SK-N-SH treated with all-trans-retinoic acid at 6 μM for 48 hours (cell line): ENCODE measurements around the gene SLC6A3.

ENCODE experiments used
- ATAC-seq: fragments of 200-7000 bp; cut with Tn5 transposase; 3 replicates; pipeline ENCODE4 v1.9.1; 2020; ENCODE audit warnings: mild to moderate bottlenecking, moderate library complexity
- ARNTL ChIP-seq: fragments of 450-650 bp; formaldehyde crosslinking; IDR thresholded peaks from 2 replicates; pipeline ENCODE4 v1.5.0; 2020; ENCODE audit warnings: low read depth, mild to moderate bottlenecking, moderate library complexity, borderline replicate concordance
- BACH2 ChIP-seq: fragments of 250-450 bp; sonication (Bioruptor Pico); IDR thresholded peaks from 2 replicates; pipeline ENCODE4 v1.9.0; 2021; ENCODE audit warnings: mild to moderate bottlenecking, borderline replicate concordance
- CSDC2 ChIP-seq: fragments of 250-450 bp; sonication (Bioruptor Pico); IDR thresholded peaks from 2 replicates; pipeline ENCODE4 v1.5.0; 2020; ENCODE audit warnings: mild to moderate bottlenecking, moderate library complexity
- GLIS3 ChIP-seq: fragments of 250-450 bp; sonication (Bioruptor Pico); IDR thresholded peaks from 2 replicates; pipeline ENCODE4 v1.5.0; 2020; ENCODE audit warnings: mild to moderate bottlenecking, moderate library complexity
- ISL1 ChIP-seq: fragments of 250-450 bp; sonication (Bioruptor Pico); IDR thresholded peaks from 2 replicates; pipeline ENCODE4 v2.1.2; 2022; ENCODE audit warnings: mild to moderate bottlenecking, moderate library complexity
- OSR1 ChIP-seq: fragments of 250-450 bp; sonication (Bioruptor Pico); IDR thresholded peaks from 2 replicates; pipeline ENCODE4 v1.8.0; 2022; ENCODE audit warnings: moderate library complexity, mild to moderate bottlenecking, inconsistent platforms
- POU6F1 ChIP-seq: fragments of 250-450 bp; sonication (Bioruptor Pico); IDR thresholded peaks from 2 replicates; pipeline ENCODE4 v1.8.0; 2021; ENCODE audit warnings: low read depth, mild to moderate bottlenecking, moderate library complexity, borderline replicate concordance
- PPARA ChIP-seq: fragments of 250-450 bp; sonication (Bioruptor Pico); IDR thresholded peaks from 2 replicates; pipeline ENCODE4 v1.5.0; 2020; ENCODE audit warnings: mild to moderate bottlenecking, borderline replicate concordance
- RARB ChIP-seq: fragments of 250-450 bp; sonication (Bioruptor Pico); IDR thresholded peaks from 2 replicates; pipeline ENCODE4 v1.8.0; 2021; ENCODE audit warnings: mild to moderate bottlenecking, moderate library complexity
- SNAI2 ChIP-seq: fragments of 250-450 bp; sonication (Bioruptor Pico); IDR thresholded peaks from 2 replicates; pipeline ENCODE4 v1.5.0; 2020; ENCODE audit warnings: mild to moderate bottlenecking, moderate library complexity
- TCF4 ChIP-seq: fragments of 250-450 bp; sonication (Bioruptor Pico); IDR thresholded peaks from 2 replicates; pipeline ENCODE4 v1.8.0; 2021; ENCODE audit warnings: mild to moderate bottlenecking, moderate library complexity, borderline replicate concordance
- TOX ChIP-seq: fragments of 250-450 bp; sonication (Bioruptor Pico); IDR thresholded peaks from 2 replicates; pipeline ENCODE4 v1.8.0; 2021; ENCODE audit warnings: mild to moderate bottlenecking, moderate library complexity, borderline replicate concordance
- TSHZ2 ChIP-seq: fragments of 250-450 bp; sonication (Bioruptor Pico); IDR thresholded peaks from 2 replicates; pipeline ENCODE4 v1.5.0; 2020; ENCODE audit warnings: mild to moderate bottlenecking, moderate library complexity
- ZC3H10 ChIP-seq: fragments of 250-450 bp; sonication (Bioruptor Pico); IDR thresholded peaks from 2 replicates; pipeline ENCODE4 v1.5.1; 2021; ENCODE audit warnings: mild to moderate bottlenecking, moderate library complexity
- ZFP3 ChIP-seq: fragments of 250-450 bp; sonication (Bioruptor Pico); IDR thresholded peaks from 2 replicates; pipeline ENCODE4 v1.5.0; 2020; ENCODE audit warnings: mild to moderate bottlenecking, moderate library complexity
- ZFP30 ChIP-seq: fragments of 450-650 bp; formaldehyde crosslinking; IDR thresholded peaks from 2 replicates; pipeline ENCODE4 v1.5.0; 2022; ENCODE audit warnings: mild to moderate bottlenecking, moderate library complexity
- ZNF70 ChIP-seq: fragments of 450-650 bp; formaldehyde crosslinking; IDR thresholded peaks from 2 replicates; pipeline ENCODE4 v1.5.0; 2020; ENCODE audit warnings: mild to moderate bottlenecking, moderate library complexity
- ZNF8 ChIP-seq: fragments of 450-650 bp; formaldehyde crosslinking; IDR thresholded peaks from 2 replicates; pipeline ENCODE4 v1.5.0; 2020; ENCODE audit warnings: mild to moderate bottlenecking, moderate library complexity
- TF ChIP-seq, protein P1 (sequence below): fragments of 250-450 bp; sonication (Bioruptor Pico); IDR thresholded peaks from 2 replicates; pipeline ENCODE4 v1.8.0; 2020; ENCODE audit warnings: mild to moderate bottlenecking, moderate library complexity, borderline replicate concordance
- TF ChIP-seq, protein P2 (sequence below): fragments of 250-450 bp; sonication (Bioruptor Pico); IDR thresholded peaks from 2 replicates; pipeline ENCODE4 v1.5.1; 2021; ENCODE audit warnings: mild to moderate bottlenecking, moderate library complexity

Gene SLC6A3

GRCh38 chr5:1376981-1377380 lies 68.3 kb downstream of the SLC6A3 start:
- TF ChIP-seq ZFP30 (CRISPR knock-in tag) (no peak), SNAI2 (CRISPR knock-in tag) (no peak), BACH2 (CRISPR knock-in tag) (no peak), OSR1 (CRISPR knock-in tag) (no peak), ARNTL (no peak), ISL1 (CRISPR knock-in tag) (no peak), ZFP3 (CRISPR knock-in tag) (no peak), TSHZ2 (CRISPR knock-in tag) (no peak), CSDC2 (CRISPR knock-in tag) (no peak), ZC3H10 (no peak), PPARA (CRISPR knock-in tag) (no peak), GLIS3 (CRISPR knock-in tag) (no peak), ZNF70 (CRISPR knock-in tag) (no peak), RARB (CRISPR knock-in tag) (no peak), ZNF8 (CRISPR knock-in tag) (no peak), TOX (CRISPR knock-in tag) (no peak)
- TF ChIP-seq, protein P1, sequence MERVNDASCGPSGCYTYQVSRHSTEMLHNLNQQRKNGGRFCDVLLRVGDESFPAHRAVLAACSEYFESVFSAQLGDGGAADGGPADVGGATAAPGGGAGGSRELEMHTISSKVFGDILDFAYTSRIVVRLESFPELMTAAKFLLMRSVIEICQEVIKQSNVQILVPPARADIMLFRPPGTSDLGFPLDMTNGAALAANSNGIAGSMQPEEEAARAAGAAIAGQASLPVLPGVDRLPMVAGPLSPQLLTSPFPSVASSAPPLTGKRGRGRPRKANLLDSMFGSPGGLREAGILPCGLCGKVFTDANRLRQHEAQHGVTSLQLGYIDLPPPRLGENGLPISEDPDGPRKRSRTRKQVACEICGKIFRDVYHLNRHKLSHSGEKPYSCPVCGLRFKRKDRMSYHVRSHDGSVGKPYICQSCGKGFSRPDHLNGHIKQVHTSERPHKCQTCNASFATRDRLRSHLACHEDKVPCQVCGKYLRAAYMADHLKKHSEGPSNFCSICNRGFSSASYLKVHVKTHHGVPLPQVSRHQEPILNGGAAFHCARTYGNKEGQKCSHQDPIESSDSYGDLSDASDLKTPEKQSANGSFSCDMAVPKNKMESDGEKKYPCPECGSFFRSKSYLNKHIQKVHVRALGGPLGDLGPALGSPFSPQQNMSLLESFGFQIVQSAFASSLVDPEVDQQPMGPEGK (CRISPR knock-in tag) = no peak
- TF ChIP-seq, protein P2, sequence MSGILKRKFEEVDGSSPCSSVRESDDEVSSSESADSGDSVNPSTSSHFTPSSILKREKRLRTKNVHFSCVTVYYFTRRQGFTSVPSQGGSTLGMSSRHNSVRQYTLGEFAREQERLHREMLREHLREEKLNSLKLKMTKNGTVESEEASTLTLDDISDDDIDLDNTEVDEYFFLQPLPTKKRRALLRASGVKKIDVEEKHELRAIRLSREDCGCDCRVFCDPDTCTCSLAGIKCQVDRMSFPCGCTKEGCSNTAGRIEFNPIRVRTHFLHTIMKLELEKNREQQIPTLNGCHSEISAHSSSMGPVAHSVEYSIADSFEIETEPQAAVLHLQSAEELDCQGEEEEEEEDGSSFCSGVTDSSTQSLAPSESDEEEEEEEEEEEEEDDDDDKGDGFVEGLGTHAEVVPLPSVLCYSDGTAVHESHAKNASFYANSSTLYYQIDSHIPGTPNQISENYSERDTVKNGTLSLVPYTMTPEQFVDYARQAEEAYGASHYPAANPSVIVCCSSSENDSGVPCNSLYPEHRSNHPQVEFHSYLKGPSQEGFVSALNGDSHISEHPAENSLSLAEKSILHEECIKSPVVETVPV (CRISPR knock-in tag) = no peak
- no peak for ATAC-seq

GRCh38 chr5:1375871-1376810 lies 69.1 kb downstream of the SLC6A3 start:
- TF ChIP-seq BACH2 (CRISPR knock-in tag) (no peak), POU6F1 (no peak), ARNTL (no peak), SNAI2 (CRISPR knock-in tag) (no peak), ZNF70 (CRISPR knock-in tag) (no peak), TOX (CRISPR knock-in tag) (no peak), PPARA (CRISPR knock-in tag) (no peak), TCF4 (CRISPR knock-in tag) (no peak)
- TF ChIP-seq, protein P1 (CRISPR knock-in tag) = no peak
- TF ChIP-seq, protein P2 (CRISPR knock-in tag) = no peak
- no peak for ATAC-seq
